HepG2 (cell line): ENCODE results near the gene TICAM2. TPM values are rescaled to one million over a fixed set of nuclear protein-coding genes. Genes with fewer than 3 reads are reported as not detected.

Experiments used
- AKAP8 ChIP-seq: sonication (generic); formaldehyde crosslinking; IDR thresholded peaks from 2 replicates; pipeline ENCODE4 v1.5.1; 2020; ENCODE audit warnings: mild to moderate bottlenecking, missing genetic modification reagents
- CEBPB ChIP-seq: IDR thresholded peaks from 2 replicates; pipeline ENCODE4 v1.6.1; 2011; ENCODE audit warnings: low read depth, low read length, improper control_type of control experiment, borderline replicate concordance
- CREBL2 ChIP-seq: sonication (generic); formaldehyde crosslinking; IDR thresholded peaks from 2 replicates; pipeline ENCODE4 v1.8.1; 2023; ENCODE audit warnings: missing genetic modification reagents, mild to moderate bottlenecking, borderline replicate concordance
- E2F2 ChIP-seq: sonication (generic); formaldehyde crosslinking; IDR thresholded peaks from 2 replicates; pipeline ENCODE4 v1.4.0; 2020; ENCODE audit warnings: missing genetic modification reagents, borderline replicate concordance
- ERF ChIP-seq: IDR thresholded peaks from 2 replicates; pipeline ENCODE4 v1.6.1; 2018; ENCODE audit warnings: missing biosample characterization, missing genetic modification reagents
- FLYWCH1 ChIP-seq: sonication (generic); formaldehyde crosslinking; IDR thresholded peaks from 2 replicates; pipeline ENCODE4 v1.8.1; 2023; ENCODE audit warnings: mild to moderate bottlenecking, missing genetic modification reagents
- ISX ChIP-seq: sonication (generic); formaldehyde crosslinking; conservative IDR thresholded peaks from 2 replicates; pipeline ENCODE4 v1.5.0; 2020; ENCODE audit warnings: missing genetic modification reagents
- JUND ChIP-seq: sonication (generic); formaldehyde crosslinking; IDR thresholded peaks from 2 replicates; pipeline ENCODE4 v1.8.0; 2022; ENCODE audit warnings: mild to moderate bottlenecking, missing genetic modification reagents
- LCORL ChIP-seq, 2 experiments: fragments of 450-650 bp in 1 of 2; sonication (generic) in 1 of 2; formaldehyde crosslinking in 1 of 2; IDR thresholded peaks; 2 replicates each; pipeline versions ENCODE4 v1.5.0 to v1.6.1; 2017 to 2020; ENCODE audit warnings: antibody characterized with exemption in 1 of 2, missing genetic modification reagents in 1 of 2
- MLLT10 ChIP-seq: sonication (generic); formaldehyde crosslinking; IDR thresholded peaks from 2 replicates; pipeline ENCODE4 v1.4.0; 2020; ENCODE audit warnings: missing genetic modification reagents
- MTF1 ChIP-seq: sonication (generic); formaldehyde crosslinking; IDR thresholded peaks from 2 replicates; pipeline ENCODE4 v1.5.0; 2020; ENCODE audit warnings: missing genetic modification reagents
- NRL ChIP-seq: sonication (generic); formaldehyde crosslinking; IDR thresholded peaks from 2 replicates; pipeline ENCODE4 v1.5.0; 2020; ENCODE audit warnings: missing genetic modification reagents, mild to moderate bottlenecking, moderate library complexity, borderline replicate concordance
- SP4 ChIP-seq: sonication (generic); formaldehyde crosslinking; IDR thresholded peaks from 2 replicates; pipeline ENCODE4 v1.8.1; 2023; ENCODE audit warnings: mild to moderate bottlenecking, missing genetic modification reagents
- TEAD2 ChIP-seq: sonication (generic); formaldehyde crosslinking; IDR thresholded peaks from 2 replicates; pipeline ENCODE4 v1.9.0; 2021; ENCODE audit warnings: missing genetic modification reagents
- ZBTB2 ChIP-seq: sonication (generic); formaldehyde crosslinking; IDR thresholded peaks from 2 replicates; pipeline ENCODE4 v1.8.0; 2022; ENCODE audit warnings: low read depth, missing genetic modification reagents
- ZFP36L1 ChIP-seq: sonication (generic); formaldehyde crosslinking; IDR thresholded peaks from 2 replicates; pipeline ENCODE4 v1.8.0; 2022; ENCODE audit warnings: mild to moderate bottlenecking, missing genetic modification reagents, moderate library complexity
- ZFP36L2 ChIP-seq: sonication (generic); formaldehyde crosslinking; IDR thresholded peaks from 2 replicates; pipeline ENCODE4 v1.4.0; 2020; ENCODE audit warnings: missing genetic modification reagents
- ZFP37 ChIP-seq: sonication (generic); formaldehyde crosslinking; IDR thresholded peaks from 2 replicates; pipeline ENCODE4 v1.4.0; 2020; ENCODE audit warnings: missing genetic modification reagents, borderline replicate concordance
- ZNF33A ChIP-seq: sonication (generic); formaldehyde crosslinking; IDR thresholded peaks from 2 replicates; pipeline ENCODE4 v1.5.1; 2020; ENCODE audit warnings: missing genetic modification reagents, mild to moderate bottlenecking, moderate library complexity, borderline replicate concordance
- ZNF562 ChIP-seq: sonication (generic); formaldehyde crosslinking; IDR thresholded peaks from 2 replicates; pipeline ENCODE4 v1.8.0; 2022; ENCODE audit warnings: missing genetic modification reagents, borderline replicate concordance
- ZNF563 ChIP-seq: sonication (generic); formaldehyde crosslinking; IDR thresholded peaks from 2 replicates; pipeline ENCODE4 v1.8.0; 2022; ENCODE audit warnings: mild to moderate bottlenecking, moderate library complexity, missing genetic modification reagents
- ZNF572 ChIP-seq: sonication (generic); formaldehyde crosslinking; IDR thresholded peaks from 2 replicates; pipeline ENCODE4 v1.5.1; 2020; ENCODE audit warnings: mild to moderate bottlenecking, missing genetic modification reagents
- ZNF616 ChIP-seq: sonication (generic); formaldehyde crosslinking; IDR thresholded peaks from 2 replicates; pipeline ENCODE4 v1.5.0; 2020; ENCODE audit warnings: low read depth, mild to moderate bottlenecking, missing genetic modification reagents
- ZNF746 ChIP-seq: sonication (generic); formaldehyde crosslinking; IDR thresholded peaks from 2 replicates; pipeline ENCODE4 v1.8.0; 2022; ENCODE audit warnings: mild to moderate bottlenecking, missing genetic modification reagents
- ZNF879 ChIP-seq: sonication (generic); formaldehyde crosslinking; IDR thresholded peaks from 2 replicates; pipeline ENCODE4 v1.8.1; 2023; ENCODE audit warnings: missing genetic modification reagents
- ZZZ3 ChIP-seq: sonication (generic); formaldehyde crosslinking; IDR thresholded peaks from 2 replicates; pipeline ENCODE4 v1.4.0; 2020; ENCODE audit warnings: missing genetic modification reagents, mild to moderate bottlenecking, borderline replicate concordance
- polyA plus RNA-seq, 8 experiments: library from polyadenylated mRNA; depleted of rRNA in 3 of 8; stranded (reverse) in 7 of 8; unstranded in 1 of 8; fragments of >200 nt; fragmentation: Illumina TruSeq in 4 of 8; extraction: Trizol in 4 of 8; gene quantifications; 2 replicates each; pipeline versions ENCODE4 v1.2.1 to v1.2.3, GENCODE V29; 2011 to 2016; ENCODE audit warnings: low read depth in 4 of 8, missing spikeins in 1 of 8, mixed read lengths in 1 of 8; ENCODE audit not compliant: insufficient read depth in 1 of 8
- total RNA-seq, 5 experiments: library from RNA; depleted of rRNA; stranded (reverse); fragments of >200 nt; fragmentation: Illumina TruSeq; extraction: Trizol; gene quantifications; 2 replicates each; pipeline ENCODE4 v1.2.3, GENCODE V29; 2016; ENCODE audit warnings: low read depth in 1 of 5
- TF ChIP-seq, protein P1 (sequence below): sonication (generic); formaldehyde crosslinking; IDR thresholded peaks from 2 replicates; pipeline ENCODE4 v1.5.0; 2020; ENCODE audit warnings: missing genetic modification reagents

TICAM2 gene
- total and polyA plus RNA-seq, 2 of the 13 experiments (the other 11 are each of a cell fraction or from before 2014, with no cell fraction given): 0.04 TPM; not detected in 1

DNA sequence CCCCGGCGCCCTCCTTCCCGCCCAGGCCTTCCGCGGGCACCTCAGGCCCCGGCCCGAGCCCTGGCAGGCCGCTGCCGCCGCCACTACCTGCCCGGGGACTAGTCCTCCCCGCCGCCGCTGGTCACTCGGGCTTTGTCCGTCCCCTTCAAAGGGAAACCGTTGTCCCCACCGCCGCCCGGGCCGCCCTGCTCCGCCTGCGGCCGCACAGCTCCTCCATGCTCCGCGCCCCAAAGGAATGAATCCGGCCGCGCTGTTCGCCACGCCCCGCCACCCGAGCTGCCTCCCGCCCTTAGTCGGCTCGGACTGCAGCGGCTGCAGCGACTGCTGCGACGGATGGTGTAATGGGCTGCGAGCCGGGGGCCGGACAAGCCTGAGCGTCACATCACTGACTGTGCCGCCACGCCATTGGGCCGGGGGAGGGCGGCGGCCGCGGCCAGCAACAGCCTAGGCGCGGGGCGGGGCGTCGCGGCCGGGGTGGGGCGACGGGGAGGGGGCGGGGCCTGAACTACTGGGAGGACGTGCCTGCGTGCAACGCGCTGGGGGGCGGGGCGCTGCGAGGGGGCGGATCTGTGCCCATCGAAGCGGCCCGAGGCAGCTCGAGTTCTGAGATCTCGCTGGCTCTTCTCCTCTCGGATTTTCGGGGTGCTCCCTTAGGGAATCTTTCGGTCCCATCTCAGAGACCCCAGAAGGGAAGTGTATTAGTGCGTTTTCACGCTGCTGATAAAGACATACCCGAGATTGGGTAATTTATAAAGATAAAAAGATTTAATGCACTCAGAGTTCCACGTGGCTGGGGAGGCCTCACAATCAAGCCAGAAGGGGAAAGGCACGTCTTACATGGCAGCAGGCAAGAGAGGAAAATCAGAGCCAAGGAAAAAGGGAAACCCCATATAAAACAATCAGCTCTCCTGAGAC is 57.6 kb downstream of the TICAM2 start, which contains the start of gene FEM1C (continued):
- TF ChIP-seq ZNF562 (CRISPR knock-in tag): no peak
- peak; percentile 72; the same call in 1 of the 2 replicates for TF ChIP-seq CREBL2
- no peak for TF ChIP-seq ZNF879
- peak; percentile 66; the same call in 1 of the 2 replicates for TF ChIP-seq ZFP37 (CRISPR knock-in tag)
- TF ChIP-seq LCORL (IDR thresholded peaks at IDR 0.05): no peak
- peak; percentile 6; the same call in 1 of the 2 replicates for TF ChIP-seq LCORL (CRISPR knock-in tag; IDR thresholded peaks at IDR 0.05)
- no peak for TF ChIP-seq ZNF746 (CRISPR knock-in tag)
- TF ChIP-seq, protein P1, sequence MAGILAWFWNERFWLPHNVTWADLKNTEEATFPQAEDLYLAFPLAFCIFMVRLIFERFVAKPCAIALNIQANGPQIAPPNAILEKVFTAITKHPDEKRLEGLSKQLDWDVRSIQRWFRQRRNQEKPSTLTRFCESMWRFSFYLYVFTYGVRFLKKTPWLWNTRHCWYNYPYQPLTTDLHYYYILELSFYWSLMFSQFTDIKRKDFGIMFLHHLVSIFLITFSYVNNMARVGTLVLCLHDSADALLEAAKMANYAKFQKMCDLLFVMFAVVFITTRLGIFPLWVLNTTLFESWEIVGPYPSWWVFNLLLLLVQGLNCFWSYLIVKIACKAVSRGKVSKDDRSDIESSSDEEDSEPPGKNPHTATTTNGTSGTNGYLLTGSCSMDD: no peak
- TF ChIP-seq E2F2 (CRISPR knock-in tag): no peak
- TF ChIP-seq FLYWCH1: no peak
- TF ChIP-seq ZNF33A: no peak; the same call in 1 of the 2 replicates
- TF ChIP-seq CEBPB: peak; percentile 79
- TF ChIP-seq ZZZ3 (CRISPR knock-in tag): peak; percentile 71
- peak; percentile 43; the same call in 1 of the 2 replicates for TF ChIP-seq ZBTB2 (CRISPR knock-in tag)
- TF ChIP-seq ZNF563 (CRISPR knock-in tag): peak; percentile 50; the same call in 1 of the 2 replicates
- TF ChIP-seq ZNF572: peak; percentile 77; the same call in 1 of the 2 replicates
- TF ChIP-seq NRL (CRISPR knock-in tag): peak; percentile 64; the same call in 1 of the 2 replicates
- no peak for TF ChIP-seq JUND (CRISPR knock-in tag)
- peak; percentile 73 for TF ChIP-seq ERF
- TF ChIP-seq ZFP36L2 (CRISPR knock-in tag): no peak
- peak; percentile 90 for TF ChIP-seq ZNF616
- TF ChIP-seq TEAD2 (CRISPR knock-in tag): no peak
- no peak for TF ChIP-seq ISX (CRISPR knock-in tag)
- peak; percentile 78; the same call in 1 of the 2 replicates for TF ChIP-seq AKAP8 (CRISPR knock-in tag)
- no peak for TF ChIP-seq MTF1 (CRISPR knock-in tag)
- TF ChIP-seq ZFP36L1: no peak
- TF ChIP-seq SP4 (CRISPR knock-in tag): peak; percentile 84
- no peak for TF ChIP-seq MLLT10 (CRISPR knock-in tag)
